Ovary (tissue), 9 donors: ENCODE data around the gene CELF2. TPM values are rescaled to one million over a fixed set of nuclear protein-coding genes. Genes with fewer than 3 reads are reported as not detected.

Experiments used
- DNase-seq, 5 donors: peaks; one replicate each; pipeline ENCODE4 v3.0.0-alpha.2; 2019 to 2020
- H3K27ac ChIP-seq, 2 donors: fragments of 200-600 bp; one replicate each; pipeline versions ENCODE4 v1.5.1 to v1.8.0; 2019 to 2022
- H3K27me3 ChIP-seq: fragments of 200-600 bp; one replicate; pipeline ENCODE4 v1.8.0; 2022
- H3K36me3 ChIP-seq: fragments of 200-600 bp; sonication (generic); one replicate; pipeline ENCODE4 v1.5.1; 2019
- H3K4me1 ChIP-seq: one replicate; pipeline ENCODE4 v1.8.1; 2013; ENCODE audit warnings: mild to moderate bottlenecking, moderate library complexity; ENCODE audit not compliant: insufficient read depth
- H3K4me3 ChIP-seq: fragments of 200-600 bp; sonication (generic); one replicate; pipeline ENCODE4 v1.5.1; 2017
- H3K9me3 ChIP-seq, 2 donors: fragments of 200-600 bp in 1 of 2; sonication (generic) in 1 of 2; one replicate each; pipeline versions ENCODE4 v1.5.1 to v1.8.1; 2013 to 2019; ENCODE audit warnings: mild to moderate bottlenecking in 1 of 2, moderate library complexity in 1 of 2
- EP300 ChIP-seq: sonication (generic); formaldehyde crosslinking; IDR thresholded peaks from one replicate; pipeline ENCODE4 v1.6.1; 2017; ENCODE audit warnings: antibody characterized with exemption
- POLR2A ChIP-seq: fragments of 450-650 bp; IDR thresholded peaks from one replicate; pipeline ENCODE4 v1.6.1; 2017; ENCODE audit warnings: antibody characterized with exemption, mild to moderate bottlenecking, moderate library complexity
- WGBS, 3 donors: extraction: QIAGEN DNeasy Blood & Tissue Kit in 1 of 3; methylation state at CpG; one replicate each; pipeline versions ENCODE4 v1.1.5 to v1.1.7; 2013 to 2017; 5-methylcytosine and 5-hydroxymethylcytosine counted together
- intact Hi-C, 4 donors: fragments of 100-400 bp; cut with DNase I; formaldehyde crosslinking; loops; one replicate each; pipeline versions ENCODE4 v1.11.0 to v1.15.1; 2022 to 2023
- polyA plus RNA-seq, 2 donors: library from polyadenylated mRNA; stranded (reverse); fragments of 200-250 nt in 1 of 2; fragments of 350-450 nt in 1 of 2; fragmentation: Illumina TruSeq in 1 of 2; extraction: RNeasy Lipid Tissue Mini Kit (QIAGEN cat#74804) in 1 of 2; gene quantifications; one replicate each; pipeline ENCODE4 v1.2.3, GENCODE V29; 2013 to 2014
- total RNA-seq, 7 donors: library from RNA; depleted of rRNA in 2 of 7; stranded (reverse); fragments of >200 nt in 2 of 7; fragmentation: NEBNext Ultra II Directional in 3 of 7; extraction: Animal tissue kit (Norgen Biotek cat#: 25700) in 3 of 7; gene quantifications; one replicate each; pipeline versions ENCODE4 v1.1.0 to v1.2.4, GENCODE V29; 2016 to 2023
- TF ChIP-seq, protein P1 (sequence below), 3 donors: fragments of 450-650 bp in 2 of 3; fragments of 200-600 bp in 1 of 3; IDR thresholded peaks; one replicate each; pipeline versions ENCODE4 v1.5.1 to v1.8.0; 2016 to 2022; ENCODE audit warnings: antibody characterized with exemption in 3 of 3, mild to moderate bottlenecking in 1 of 3
- donor health status: DM: no; HTN: no; CAD: no; lungs with moderate emphysema.
- donor health status: DM: no; HTN: no; CAD: no.
- donor health status: Bipolar disorder and iron deficiency.
- donor health status: DM: yes; HTN: yes; CAD: no.
- donor health status: DM: no; HTN: no; CAD: no.
- donor health status: DM: yes; HTN: yes; CAD: no.

CELF2 gene
- total and polyA plus RNA-seq, 9 donors: 38.8 to 107 (median 69.0) TPM

DNA sequence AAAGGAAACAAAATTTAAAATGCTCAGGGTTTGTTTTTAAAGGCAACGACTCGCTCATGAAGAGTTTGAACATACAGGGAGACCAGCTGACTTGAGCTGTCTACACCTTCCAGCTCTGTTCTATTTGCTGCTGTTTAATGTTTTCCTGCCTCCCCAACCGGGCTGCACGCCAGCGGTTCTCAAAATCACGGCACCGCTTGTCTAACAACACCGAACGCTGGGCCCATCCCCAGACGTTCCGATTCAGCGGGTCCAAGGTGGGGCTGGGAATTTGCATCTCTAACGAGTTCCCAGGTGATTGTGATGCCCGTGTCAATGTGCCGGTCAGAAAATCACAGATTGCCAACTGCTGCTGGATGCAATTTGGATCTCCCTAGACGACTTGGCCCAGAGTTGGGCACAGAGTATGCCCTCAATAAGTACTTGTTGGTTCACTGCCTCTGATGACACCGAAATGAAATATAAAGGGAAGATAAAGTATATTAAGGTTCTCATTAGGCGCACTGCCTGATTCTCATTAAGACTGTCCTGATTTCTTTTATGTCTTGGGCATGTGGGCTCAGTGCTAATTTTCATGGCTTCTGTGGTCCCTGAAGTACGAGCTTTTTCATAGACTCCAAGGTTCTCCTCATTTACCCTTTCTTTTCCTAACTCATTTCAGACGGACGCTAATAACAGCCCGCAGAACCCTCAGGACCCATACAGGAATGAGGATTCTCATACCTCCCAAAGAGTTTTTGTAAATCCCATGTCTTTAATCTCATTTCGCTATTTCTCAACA is 28.5 kb downstream of the CELF2 start:
- Histone ChIP-seq H3K4me3 (no peak overlapping the region), H3K4me1 (peaks cover 22% of the 10 kb centered on the region), H3K27ac (peak overlapping the region; percentile 71 to 72), H3K9me3 (no peaks in the 10 kb centered on the region), H3K27me3 (no peaks in the 10 kb centered on the region), H3K36me3 (no peaks in the 10 kb centered on the region)
- intact Hi-C loops: loop anchor here in 1 of 4 donors (10.0 kb wide), 1 partner anchor 219 kb away; no protein-coding TSS in a partner anchor
- WGBS, 3 donors: 78 to 84% (median 79%) methylated on average over 23 of the region's 23 CpGs
- TF ChIP-seq, protein P1, sequence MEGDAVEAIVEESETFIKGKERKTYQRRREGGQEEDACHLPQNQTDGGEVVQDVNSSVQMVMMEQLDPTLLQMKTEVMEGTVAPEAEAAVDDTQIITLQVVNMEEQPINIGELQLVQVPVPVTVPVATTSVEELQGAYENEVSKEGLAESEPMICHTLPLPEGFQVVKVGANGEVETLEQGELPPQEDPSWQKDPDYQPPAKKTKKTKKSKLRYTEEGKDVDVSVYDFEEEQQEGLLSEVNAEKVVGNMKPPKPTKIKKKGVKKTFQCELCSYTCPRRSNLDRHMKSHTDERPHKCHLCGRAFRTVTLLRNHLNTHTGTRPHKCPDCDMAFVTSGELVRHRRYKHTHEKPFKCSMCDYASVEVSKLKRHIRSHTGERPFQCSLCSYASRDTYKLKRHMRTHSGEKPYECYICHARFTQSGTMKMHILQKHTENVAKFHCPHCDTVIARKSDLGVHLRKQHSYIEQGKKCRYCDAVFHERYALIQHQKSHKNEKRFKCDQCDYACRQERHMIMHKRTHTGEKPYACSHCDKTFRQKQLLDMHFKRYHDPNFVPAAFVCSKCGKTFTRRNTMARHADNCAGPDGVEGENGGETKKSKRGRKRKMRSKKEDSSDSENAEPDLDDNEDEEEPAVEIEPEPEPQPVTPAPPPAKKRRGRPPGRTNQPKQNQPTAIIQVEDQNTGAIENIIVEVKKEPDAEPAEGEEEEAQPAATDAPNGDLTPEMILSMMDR (IDR thresholded peaks at IDR 0.05): no peak
- TF ChIP-seq POLR2A: no peak
- no peak for TF ChIP-seq EP300
- peak; percentile 54 to 73 (median 63) for DNase-seq

GRCh38 chr10:11046776-11047160 is 29.1 kb downstream of the CELF2 start:
- H3K36me3 ChIP-seq: no peaks in the 10 kb centered on the region
- no peaks in the 10 kb centered on the region for H3K27me3 ChIP-seq
- peaks cover 24% of the 10 kb centered on the region for H3K4me1 ChIP-seq
- no peaks in the 10 kb centered on the region for H3K9me3 ChIP-seq
- intact Hi-C loops: loop anchor here in 1 of 4 donors (10.0 kb wide), 1 partner anchor 218 kb away; no protein-coding TSS in a partner anchor
- TF ChIP-seq, protein P1 (IDR thresholded peaks at IDR 0.05): no peak
- TF ChIP-seq POLR2A: no peak
- TF ChIP-seq EP300: no peak
- no peak overlapping the region for H3K4me3 ChIP-seq
- H3K27ac ChIP-seq: peak overlapping the region; percentile 71 to 72
- WGBS, 3 donors: 28 to 49% (median 44%) methylated on average over 5 of the region's 5 CpGs
- DNase-seq: no peak

DNA sequence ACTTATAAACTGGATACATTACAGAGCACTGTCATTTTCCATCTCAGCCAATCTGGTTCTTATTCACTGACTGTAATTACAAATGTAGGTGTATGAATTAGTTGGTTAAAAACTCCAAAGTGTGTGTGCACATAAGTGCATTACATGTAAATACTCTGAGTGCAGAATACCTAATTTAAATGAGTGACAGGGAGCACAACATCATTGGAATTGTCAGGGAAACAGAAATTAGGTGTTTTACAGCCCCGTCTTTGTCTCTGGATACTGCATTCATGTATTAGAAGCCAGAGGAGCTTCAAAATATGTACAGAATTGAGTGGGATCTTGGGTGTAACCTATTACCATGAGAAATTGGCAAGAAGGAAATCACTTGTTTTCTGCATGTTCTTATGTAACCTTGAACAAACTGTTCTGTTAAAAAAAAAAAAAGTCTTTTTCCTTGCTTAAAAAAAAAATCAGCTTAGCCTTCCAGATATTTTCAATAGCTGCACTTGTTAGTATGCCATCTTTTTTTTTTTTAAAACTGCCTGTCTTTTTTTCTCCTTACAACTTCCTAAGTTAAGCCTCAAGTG is 31.1 kb downstream of the CELF2 start:
- Histone ChIP-seq H3K4me1 (peaks cover 26% of the 10 kb centered on the region), H3K27ac (peak overlapping the region in 1 of 2 donors; percentile 74), H3K27me3 (no peaks in the 10 kb centered on the region), H3K36me3 (no peaks in the 10 kb centered on the region), H3K9me3 (no peaks in the 10 kb centered on the region), H3K4me3 (no peak overlapping the region)
- no peak for DNase-seq
- 0 to 9% (median 7%) methylated on average over 1 of the region's 1 CpG for WGBS, 3 donors
- intact Hi-C loops: loop anchor here in 1 of 4 donors (10.0 kb wide), 1 partner anchor 216 kb away; no protein-coding TSS in a partner anchor
- TF ChIP-seq, protein P1 (IDR thresholded peaks at IDR 0.05): no peak
- TF ChIP-seq EP300 (no peak), POLR2A (no peak)

- DNase-seq: no peak
- no peaks in the 10 kb centered on the region for H3K27me3 ChIP-seq
- TF ChIP-seq, protein P1 (IDR thresholded peaks at IDR 0.05): no peak
- TF ChIP-seq POLR2A (no peak), EP300 (no peak)
- H3K4me3 ChIP-seq: no peak overlapping the region
- H3K27ac ChIP-seq: peak overlapping the region; percentile 29 to 74
- no peaks in the 10 kb centered on the region for H3K9me3 ChIP-seq
- peaks cover 26% of the 10 kb centered on the region for H3K4me1 ChIP-seq
- no peaks in the 10 kb centered on the region for H3K36me3 ChIP-seq
- intact Hi-C loops: loop anchor here in 1 of 4 donors (10.0 kb wide), 1 partner anchor 215 kb away; no protein-coding TSS in a partner anchor
- WGBS, 3 donors: 90 to 95% (median 92%) methylated on average over 5 of the region's 5 CpGs
These were observed 32.1 kb downstream of the CELF2 start for GRCh38 chr10:11049806-11050205.
